Epithelial cell of esophagus (primary cell): ENCODE results near the gene ERC2.

ENCODE experiments used
- DNase-seq: peaks from one replicate; pipeline ENCODE4 v3.0.0; 2010; ENCODE audit warnings: low read depth
- H3K4me3 ChIP-seq: 2 replicates; pipeline ENCODE4 v1.5.1; 2011; ENCODE audit warnings: mild to moderate bottlenecking, low read length, control low read depth
- TF ChIP-seq, protein P1 (sequence below): IDR thresholded peaks from 2 replicates; pipeline ENCODE4 v1.5.1; 2011; ENCODE audit warnings: low read depth, mild to moderate bottlenecking, low read length, control low read depth, inconsistent platforms; ENCODE audit not compliant: insufficient read depth; ENCODE audit errors: missing control alignments

ERC2 gene

DNA sequence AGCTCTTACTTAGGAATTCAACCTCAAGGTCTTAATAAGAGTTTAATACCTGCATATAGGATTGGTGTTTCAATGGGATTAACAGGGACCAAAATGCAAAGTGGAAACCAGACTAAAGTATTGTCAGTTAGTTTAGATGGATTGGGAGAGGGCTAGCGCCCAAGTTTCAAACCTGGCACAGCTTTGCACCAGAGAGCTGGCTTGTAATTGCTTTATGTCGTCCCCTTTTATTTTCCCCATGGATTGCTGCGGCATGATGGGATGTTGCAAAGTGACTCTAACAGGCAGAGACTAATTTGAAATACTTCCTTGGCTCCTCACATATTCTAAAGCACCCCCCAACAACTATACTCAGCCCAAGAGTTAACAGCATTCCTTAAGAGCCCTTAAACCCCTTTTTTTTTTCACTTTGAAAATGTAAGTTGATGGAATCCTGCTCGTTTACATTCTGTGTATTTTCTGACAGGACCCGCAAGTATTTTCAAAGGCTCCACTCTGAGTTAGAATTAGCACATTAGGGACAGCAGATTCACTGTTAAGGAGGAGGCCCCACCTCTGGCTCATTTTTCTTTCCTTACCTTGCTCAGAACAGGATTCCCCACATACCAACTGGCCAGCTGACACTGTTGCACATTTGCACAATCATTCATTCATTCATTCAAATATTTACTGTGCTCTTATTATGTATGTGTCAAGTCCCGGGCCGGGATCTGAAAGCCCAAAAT is 214.2 kb downstream of the ERC2 start:
- TF ChIP-seq, protein P1, sequence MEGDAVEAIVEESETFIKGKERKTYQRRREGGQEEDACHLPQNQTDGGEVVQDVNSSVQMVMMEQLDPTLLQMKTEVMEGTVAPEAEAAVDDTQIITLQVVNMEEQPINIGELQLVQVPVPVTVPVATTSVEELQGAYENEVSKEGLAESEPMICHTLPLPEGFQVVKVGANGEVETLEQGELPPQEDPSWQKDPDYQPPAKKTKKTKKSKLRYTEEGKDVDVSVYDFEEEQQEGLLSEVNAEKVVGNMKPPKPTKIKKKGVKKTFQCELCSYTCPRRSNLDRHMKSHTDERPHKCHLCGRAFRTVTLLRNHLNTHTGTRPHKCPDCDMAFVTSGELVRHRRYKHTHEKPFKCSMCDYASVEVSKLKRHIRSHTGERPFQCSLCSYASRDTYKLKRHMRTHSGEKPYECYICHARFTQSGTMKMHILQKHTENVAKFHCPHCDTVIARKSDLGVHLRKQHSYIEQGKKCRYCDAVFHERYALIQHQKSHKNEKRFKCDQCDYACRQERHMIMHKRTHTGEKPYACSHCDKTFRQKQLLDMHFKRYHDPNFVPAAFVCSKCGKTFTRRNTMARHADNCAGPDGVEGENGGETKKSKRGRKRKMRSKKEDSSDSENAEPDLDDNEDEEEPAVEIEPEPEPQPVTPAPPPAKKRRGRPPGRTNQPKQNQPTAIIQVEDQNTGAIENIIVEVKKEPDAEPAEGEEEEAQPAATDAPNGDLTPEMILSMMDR = no peak
- no peak overlapping the region for H3K4me3 ChIP-seq
- peak; percentile 34 for DNase-seq

DNA sequence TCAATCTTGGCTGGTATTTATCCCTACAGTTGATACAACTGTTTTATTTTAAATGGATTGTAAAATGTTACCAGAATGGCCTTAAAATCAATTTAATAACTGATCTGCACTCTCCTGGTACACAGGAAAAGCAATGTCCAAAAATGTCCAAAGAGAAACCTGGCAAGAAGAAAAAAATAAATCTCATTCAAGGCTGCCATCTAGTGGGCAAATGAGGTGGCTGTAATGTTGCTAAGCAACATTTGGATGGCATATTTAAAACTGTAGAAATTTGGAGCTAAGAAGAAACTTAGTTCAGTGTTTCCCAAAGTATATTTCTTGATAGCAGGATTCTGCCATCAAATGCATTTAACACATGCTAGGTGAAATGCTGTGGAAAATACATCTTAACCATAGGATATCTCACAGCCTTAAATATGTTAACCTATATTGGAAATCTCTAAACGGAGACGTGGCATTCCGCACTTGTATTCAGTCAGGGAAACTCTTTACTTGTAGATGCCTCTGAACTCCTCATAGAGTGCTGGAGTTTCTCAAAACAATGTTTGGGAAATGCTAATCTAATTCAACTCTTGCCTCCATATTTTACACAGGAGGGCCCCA is 216.8 kb downstream of the ERC2 start:
- TF ChIP-seq, protein P1 = peak; percentile 74
- no peak overlapping the region for H3K4me3 ChIP-seq
- DNase-seq = peak; percentile 55

DNA sequence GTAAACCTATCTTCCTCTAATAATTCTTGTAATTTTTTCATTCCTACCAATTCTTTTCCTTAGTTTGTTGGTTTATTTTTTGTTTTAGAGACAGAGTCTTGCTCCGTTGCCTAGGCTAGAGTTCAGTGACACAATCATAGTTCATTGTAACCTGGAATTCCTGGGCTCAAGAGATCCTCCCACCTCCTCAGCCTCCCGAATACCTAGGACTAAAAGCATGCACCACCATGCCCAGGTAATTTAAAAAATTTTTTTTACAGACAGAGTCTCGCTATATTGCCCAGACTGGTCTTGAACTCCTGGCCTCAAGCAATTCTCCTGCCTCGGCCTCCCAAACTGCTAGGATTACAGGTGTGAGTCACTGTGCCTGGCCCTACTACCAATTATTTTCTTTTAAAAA is 220.2 kb downstream of the ERC2 start:
- TF ChIP-seq, protein P1 = no peak
- DNase-seq = no peak
- no peak overlapping the region for H3K4me3 ChIP-seq

DNA sequence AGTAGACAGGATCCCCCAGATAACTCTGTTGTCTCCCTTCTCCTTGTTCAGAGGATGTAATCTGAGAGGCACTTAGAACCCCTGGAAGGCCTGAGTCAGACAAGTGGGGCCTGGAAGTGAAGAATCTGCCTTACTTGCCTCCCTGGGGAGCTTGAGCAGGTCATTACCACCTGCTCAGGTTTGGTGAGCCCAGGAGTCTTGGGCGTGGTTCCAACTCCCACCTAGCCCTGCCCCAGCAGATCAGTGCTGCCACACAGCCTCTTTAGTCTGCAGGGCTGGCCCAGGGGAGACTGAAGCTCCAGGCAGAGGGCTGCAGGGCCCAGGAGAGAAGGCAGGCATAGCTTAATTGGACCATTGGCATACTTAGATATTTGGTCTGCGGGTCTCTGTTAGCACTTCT is 230.0 kb downstream of the ERC2 start:
- no peak overlapping the region for H3K4me3 ChIP-seq
- TF ChIP-seq, protein P1 = no peak

DNA sequence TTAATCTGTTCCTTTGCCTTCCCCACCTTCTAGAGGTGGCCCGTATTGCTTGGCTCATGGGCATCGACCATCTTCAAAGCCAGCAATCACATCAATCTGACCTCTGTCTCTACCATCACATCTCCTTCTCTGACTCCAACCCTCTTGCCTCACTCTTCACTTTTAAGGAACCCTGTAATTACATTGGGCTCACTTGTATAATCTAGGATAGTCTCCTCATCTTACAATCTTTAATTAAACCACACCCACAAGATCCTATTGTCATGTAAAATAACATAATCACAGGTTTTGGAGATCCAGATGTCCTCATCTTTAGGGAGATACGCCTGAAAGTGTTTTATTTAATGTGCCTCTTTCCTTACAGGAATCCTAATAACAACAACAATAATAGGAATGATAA is 234.5 kb downstream of the ERC2 start:
- no peak overlapping the region for H3K4me3 ChIP-seq
- DNase-seq = no peak
- TF ChIP-seq, protein P1 = no peak

More for the DNA sequence above, 230.0 kb downstream of the ERC2 start:
- no peak for DNase-seq

DNA sequence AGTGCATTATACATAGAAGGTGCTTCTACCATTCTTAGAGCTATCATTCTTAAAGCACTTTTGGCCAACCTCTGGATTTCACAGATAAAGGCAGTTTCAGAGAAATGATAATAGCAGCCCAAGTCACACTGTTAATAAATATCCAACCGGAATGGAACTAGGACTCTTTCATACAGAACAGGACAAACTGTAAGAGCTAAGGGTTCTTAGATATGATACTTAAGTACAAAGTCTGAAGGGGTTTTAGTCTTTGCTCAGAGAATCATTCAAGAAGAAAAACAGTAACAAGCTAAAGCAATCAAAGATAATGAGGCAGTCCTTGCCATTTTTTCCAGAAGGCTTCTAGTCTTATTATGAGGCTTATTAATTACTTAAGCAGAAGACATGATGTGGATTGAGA is 239.0 kb downstream of the ERC2 start:
- TF ChIP-seq, protein P1 = no peak
- DNase-seq = no peak
- no peak overlapping the region for H3K4me3 ChIP-seq

DNA sequence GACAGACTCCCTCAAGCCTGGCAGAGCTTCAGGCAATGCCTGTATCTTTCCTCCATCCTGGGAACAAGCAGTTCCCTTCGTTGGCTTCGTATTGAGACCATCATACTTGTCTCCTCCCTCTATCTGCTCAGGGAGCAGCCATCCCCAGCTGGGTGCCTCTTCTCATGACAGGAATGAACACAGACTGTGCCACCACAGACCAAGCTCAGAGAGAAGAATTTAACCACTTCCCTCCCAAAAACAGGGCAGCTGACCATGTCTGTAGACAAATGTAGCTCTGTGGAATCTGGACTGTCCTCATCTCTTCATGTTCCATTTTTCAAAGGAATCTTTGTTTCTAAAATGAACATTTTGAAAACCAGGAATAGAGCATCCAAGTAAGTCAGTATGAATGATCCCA is 245.4 kb downstream of the ERC2 start:
- H3K4me3 ChIP-seq = no peak overlapping the region
- no peak for DNase-seq
- TF ChIP-seq, protein P1 = no peak
